ENCODE measurements around the gene MAGEF1.

DNA sequence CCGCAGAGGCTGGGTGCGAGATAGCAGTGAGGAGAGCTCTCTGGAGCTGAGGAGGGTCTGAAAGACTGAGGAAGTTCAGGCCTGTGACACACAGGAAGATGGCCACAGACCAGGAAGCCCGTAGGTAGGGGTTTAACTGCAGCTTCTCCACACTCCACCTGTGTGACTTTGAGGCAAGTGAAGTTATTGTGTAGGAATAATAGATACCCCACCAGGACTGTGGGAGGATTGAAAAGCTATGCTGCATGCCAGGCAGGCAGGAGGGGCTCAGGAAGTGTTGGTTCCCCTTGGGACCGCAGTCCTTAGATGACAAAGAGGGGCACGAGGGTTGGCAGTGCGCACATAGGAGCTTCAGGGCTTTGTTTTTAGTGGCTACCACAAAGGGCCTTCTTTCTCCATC is 50.9 kb downstream of the MAGEF1 start:
- TF ChIP-seq, protein P1, sequence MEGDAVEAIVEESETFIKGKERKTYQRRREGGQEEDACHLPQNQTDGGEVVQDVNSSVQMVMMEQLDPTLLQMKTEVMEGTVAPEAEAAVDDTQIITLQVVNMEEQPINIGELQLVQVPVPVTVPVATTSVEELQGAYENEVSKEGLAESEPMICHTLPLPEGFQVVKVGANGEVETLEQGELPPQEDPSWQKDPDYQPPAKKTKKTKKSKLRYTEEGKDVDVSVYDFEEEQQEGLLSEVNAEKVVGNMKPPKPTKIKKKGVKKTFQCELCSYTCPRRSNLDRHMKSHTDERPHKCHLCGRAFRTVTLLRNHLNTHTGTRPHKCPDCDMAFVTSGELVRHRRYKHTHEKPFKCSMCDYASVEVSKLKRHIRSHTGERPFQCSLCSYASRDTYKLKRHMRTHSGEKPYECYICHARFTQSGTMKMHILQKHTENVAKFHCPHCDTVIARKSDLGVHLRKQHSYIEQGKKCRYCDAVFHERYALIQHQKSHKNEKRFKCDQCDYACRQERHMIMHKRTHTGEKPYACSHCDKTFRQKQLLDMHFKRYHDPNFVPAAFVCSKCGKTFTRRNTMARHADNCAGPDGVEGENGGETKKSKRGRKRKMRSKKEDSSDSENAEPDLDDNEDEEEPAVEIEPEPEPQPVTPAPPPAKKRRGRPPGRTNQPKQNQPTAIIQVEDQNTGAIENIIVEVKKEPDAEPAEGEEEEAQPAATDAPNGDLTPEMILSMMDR (IDR thresholded peaks at IDR 0.05): no peak
- TF ChIP-seq POLR2A (IDR thresholded peaks at IDR 0.05): no peak
